22Rv1 (cell line): ENCODE results near the gene KLHL17.

Experiments
- H3K27ac ChIP-seq: fragments of 450-650 bp; 2 replicates; pipeline ENCODE4 v1.5.1; 2017
- CTCF ChIP-seq: fragments of 450-650 bp; IDR thresholded peaks from 2 replicates; pipeline ENCODE4 v1.5.1; 2017; ENCODE audit warnings: mild to moderate bottlenecking
- ZFX ChIP-seq: fragments of 450-650 bp; IDR thresholded peaks from 2 replicates; pipeline ENCODE4 v1.6.1; 2017; ENCODE audit warnings: antibody characterized with exemption, borderline replicate concordance

Gene KLHL17

GRCh38 chr1:958823-959730 lies 1.3 kb upstream of the KLHL17 start, which contains the start of gene NOC2L:
TSS of gene NOC2L (minus strand) at chr1:959256. CDS start at chr1:959240, 16 bp downstream.
- no peak for TF ChIP-seq ZFX
- no peak for TF ChIP-seq CTCF
- H3K27ac ChIP-seq = peak within 1 kb of the TSS; percentile 86

- peak overlapping the region; percentile 86 for H3K27ac ChIP-seq
- TF ChIP-seq ZFX (no peak), CTCF (no peak)
Measured at GRCh38 chr1:959731-960362, 537 bp upstream of the KLHL17 start.

GRCh38 chr1:961132-961669 lies 817 bp downstream of the KLHL17 start:
- H3K27ac ChIP-seq = peak overlapping the region; percentile 86
- TF ChIP-seq ZFX (no peak), CTCF (no peak)

GRCh38 chr1:962381-963300 lies 2.3 kb downstream of the KLHL17 start:
- no peak for TF ChIP-seq ZFX
- TF ChIP-seq CTCF = no peak
- no peak overlapping the region for H3K27ac ChIP-seq

GRCh38 chr1:963301-963651 lies 2.9 kb downstream of the KLHL17 start:
- no peak overlapping the region for H3K27ac ChIP-seq
- no peak for TF ChIP-seq ZFX
- no peak for TF ChIP-seq CTCF

- no peak overlapping the region for H3K27ac ChIP-seq
- no peak for TF ChIP-seq ZFX
- TF ChIP-seq CTCF = no peak
Measured at GRCh38 chr1:963746-964525, 3.6 kb downstream of the KLHL17 start.
